ENCODE measurements around the gene TSPAN5.

GRCh38 chr4:98664959-98665358 is 6.5 kb upstream of the TSPAN5 start:
- TF ChIP-seq, protein P1, sequence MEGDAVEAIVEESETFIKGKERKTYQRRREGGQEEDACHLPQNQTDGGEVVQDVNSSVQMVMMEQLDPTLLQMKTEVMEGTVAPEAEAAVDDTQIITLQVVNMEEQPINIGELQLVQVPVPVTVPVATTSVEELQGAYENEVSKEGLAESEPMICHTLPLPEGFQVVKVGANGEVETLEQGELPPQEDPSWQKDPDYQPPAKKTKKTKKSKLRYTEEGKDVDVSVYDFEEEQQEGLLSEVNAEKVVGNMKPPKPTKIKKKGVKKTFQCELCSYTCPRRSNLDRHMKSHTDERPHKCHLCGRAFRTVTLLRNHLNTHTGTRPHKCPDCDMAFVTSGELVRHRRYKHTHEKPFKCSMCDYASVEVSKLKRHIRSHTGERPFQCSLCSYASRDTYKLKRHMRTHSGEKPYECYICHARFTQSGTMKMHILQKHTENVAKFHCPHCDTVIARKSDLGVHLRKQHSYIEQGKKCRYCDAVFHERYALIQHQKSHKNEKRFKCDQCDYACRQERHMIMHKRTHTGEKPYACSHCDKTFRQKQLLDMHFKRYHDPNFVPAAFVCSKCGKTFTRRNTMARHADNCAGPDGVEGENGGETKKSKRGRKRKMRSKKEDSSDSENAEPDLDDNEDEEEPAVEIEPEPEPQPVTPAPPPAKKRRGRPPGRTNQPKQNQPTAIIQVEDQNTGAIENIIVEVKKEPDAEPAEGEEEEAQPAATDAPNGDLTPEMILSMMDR (conservative IDR thresholded peaks at IDR 0.05): no peak
- no peak for TF ChIP-seq ZFX (IDR thresholded peaks at IDR 0.05)
